ENCODE measurements around the gene FAM204A. TPM values are rescaled to one million over a fixed set of nuclear protein-coding genes. Genes with fewer than 3 reads are reported as not detected.

Gene FAM204A
- total RNA-seq, 1 donor from 2014 or later, result 36.4 TPM

- no peak for DNase-seq (ENCODE audit: low read depth)
- no peak overlapping the region for H3K4me3 ChIP-seq (ENCODE audit: low read depth, low read length)
- no peak for TF ChIP-seq CTCF (conservative IDR thresholded peaks at IDR 0.05; ENCODE audit: low read depth, low read length)
These were observed 27.6 kb upstream of the FAM204A start for GRCh38 chr10:118369641-118370205.

- no peak for DNase-seq (ENCODE audit: low read depth)
- H3K4me3 ChIP-seq (ENCODE audit: low read depth, low read length), result no peak overlapping the region
- TF ChIP-seq CTCF (conservative IDR thresholded peaks at IDR 0.05; ENCODE audit: low read depth, low read length), result no peak
These were observed 23.6 kb upstream of the FAM204A start for GRCh38 chr10:118365702-118366101.

GRCh38 chr10:118362103-118362502, 20.0 kb upstream of the FAM204A start:
- no peak for DNase-seq (ENCODE audit: low read depth)
- no peak for TF ChIP-seq CTCF (conservative IDR thresholded peaks at IDR 0.05; ENCODE audit: low read depth, low read length)
- no peak overlapping the region for H3K4me3 ChIP-seq (ENCODE audit: low read depth, low read length)

- no peak overlapping the region for H3K4me3 ChIP-seq (ENCODE audit: low read depth, low read length)
- TF ChIP-seq CTCF (conservative IDR thresholded peaks at IDR 0.05; ENCODE audit: low read depth, low read length), result no peak
- DNase-seq (ENCODE audit: low read depth), result no peak
These were observed 16.2 kb upstream of the FAM204A start for GRCh38 chr10:118358327-118358726.

- TF ChIP-seq CTCF (conservative IDR thresholded peaks at IDR 0.05; ENCODE audit: low read depth, low read length), result no peak
- no peak overlapping the region for H3K4me3 ChIP-seq (ENCODE audit: low read depth, low read length)
- no peak for DNase-seq (ENCODE audit: low read depth)
These were observed 15.7 kb upstream of the FAM204A start for GRCh38 chr10:118357841-118358240.

GRCh38 chr10:118356628-118357027, 14.5 kb upstream of the FAM204A start:
- DNase-seq (ENCODE audit: low read depth), result no peak
- no peak for TF ChIP-seq CTCF (conservative IDR thresholded peaks at IDR 0.05; ENCODE audit: low read depth, low read length)
- H3K4me3 ChIP-seq (ENCODE audit: low read depth, low read length), result no peak overlapping the region

GRCh38 chr10:118355234-118355633, 13.1 kb upstream of the FAM204A start:
- DNase-seq (ENCODE audit: low read depth), result no peak
- TF ChIP-seq CTCF (conservative IDR thresholded peaks at IDR 0.05; ENCODE audit: low read depth, low read length), result no peak
- no peak overlapping the region for H3K4me3 ChIP-seq (ENCODE audit: low read depth, low read length)

All from epithelial cell of proximal tubule (primary cell).